GM18507 (cell line): ENCODE measurements around the gene CKAP2L.

Source experiments
- DNase-seq: peaks from one replicate; pipeline ENCODE4 v3.0.0; 2011; ENCODE audit warnings: low read depth; ENCODE audit not compliant: insufficient read length; ENCODE audit errors: extremely low spot score
- FAIRE-seq: peaks from 2 replicates; lab custom pipeline; 2011; peaks lifted over from hg19 to GRCh38; lab: Jason Lieb, UNC

Gene CKAP2L, protein sequence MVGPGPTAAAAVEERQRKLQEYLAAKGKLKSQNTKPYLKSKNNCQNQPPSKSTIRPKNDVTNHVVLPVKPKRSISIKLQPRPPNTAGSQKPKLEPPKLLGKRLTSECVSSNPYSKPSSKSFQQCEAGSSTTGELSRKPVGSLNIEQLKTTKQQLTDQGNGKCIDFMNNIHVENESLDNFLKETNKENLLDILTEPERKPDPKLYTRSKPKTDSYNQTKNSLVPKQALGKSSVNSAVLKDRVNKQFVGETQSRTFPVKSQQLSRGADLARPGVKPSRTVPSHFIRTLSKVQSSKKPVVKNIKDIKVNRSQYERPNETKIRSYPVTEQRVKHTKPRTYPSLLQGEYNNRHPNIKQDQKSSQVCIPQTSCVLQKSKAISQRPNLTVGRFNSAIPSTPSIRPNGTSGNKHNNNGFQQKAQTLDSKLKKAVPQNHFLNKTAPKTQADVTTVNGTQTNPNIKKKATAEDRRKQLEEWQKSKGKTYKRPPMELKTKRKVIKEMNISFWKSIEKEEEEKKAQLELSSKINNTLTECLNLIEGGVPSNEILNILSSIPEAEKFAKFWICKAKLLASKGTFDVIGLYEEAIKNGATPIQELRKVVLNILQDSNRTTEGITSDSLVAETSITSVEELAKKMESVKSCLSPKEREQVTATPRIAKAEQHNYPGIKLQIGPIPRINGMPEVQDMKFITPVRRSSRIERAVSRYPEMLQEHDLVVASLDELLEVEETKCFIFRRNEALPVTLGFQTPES

GRCh38 chr2:112764071-112765044 lies at the start of gene CKAP2L:
Gene CKAP2L, minus strand, starts transcription at chr2:112764609. Its CDS starts 11 bp downstream, at chr2:112764598.
- DNase-seq, result peak; percentile 95
- peak; percentile 97 for FAIRE-seq

DNA sequence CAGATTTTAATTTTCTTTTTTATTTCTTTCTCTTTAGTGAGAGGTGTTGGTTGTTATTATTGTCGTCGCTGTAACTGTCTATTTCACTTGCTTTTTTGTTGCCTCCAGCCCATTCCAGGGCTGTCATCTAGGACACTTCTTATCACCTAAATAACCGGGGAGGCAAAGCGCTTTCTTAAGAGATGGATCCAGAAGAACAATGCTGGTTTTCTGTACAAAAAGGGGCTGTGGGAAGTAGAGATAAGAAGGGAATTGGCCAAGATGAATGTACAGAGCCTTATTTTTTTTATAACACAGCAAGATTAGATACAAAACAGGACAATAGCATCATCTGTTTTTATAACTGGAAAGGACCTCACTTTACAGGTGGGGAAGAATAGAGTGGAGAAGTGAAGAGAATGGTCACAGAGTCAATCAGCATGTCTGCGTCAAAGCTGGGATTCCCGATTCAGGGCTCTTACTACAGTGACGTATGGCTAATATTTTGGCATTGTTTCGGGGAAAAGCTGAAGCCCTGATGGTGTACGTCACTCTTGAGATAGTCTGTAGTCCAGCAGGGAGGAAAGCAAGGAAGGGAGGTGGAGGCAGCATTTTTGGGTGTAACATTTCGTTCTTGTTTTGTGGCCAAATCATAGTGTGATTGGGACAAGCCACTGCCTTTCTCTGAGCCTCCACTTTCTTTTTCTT lies 49.0 kb upstream of the CKAP2L start:
- no peak for DNase-seq
- no peak for FAIRE-seq

- DNase-seq (no peak), FAIRE-seq (peak; percentile 41)
Observed at GRCh38 chr2:112812318-112813267, 48.2 kb upstream of the CKAP2L start.

DNA sequence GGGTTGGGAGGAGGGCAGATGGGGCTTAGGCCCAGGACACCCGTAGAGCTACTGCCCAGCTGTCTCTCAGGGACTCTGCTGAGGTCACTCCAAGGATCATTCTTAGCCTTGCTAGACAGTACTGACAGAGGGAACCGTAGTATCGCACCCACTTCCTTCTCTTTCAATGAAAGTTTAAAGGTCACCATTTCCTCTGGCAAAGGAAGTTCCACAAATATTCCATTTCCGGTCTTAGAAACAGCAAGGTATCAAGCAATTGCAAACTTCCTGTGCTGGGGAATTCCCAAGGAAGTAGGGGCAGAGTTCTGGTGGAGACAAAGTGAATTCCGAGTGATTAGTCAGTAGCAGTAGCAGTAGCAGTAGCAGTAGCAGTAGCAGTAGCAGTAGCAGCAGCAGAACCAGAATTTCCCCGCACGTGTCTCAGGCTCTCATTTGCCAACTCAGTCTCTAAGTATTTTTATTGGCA lies 47.5 kb upstream of the CKAP2L start:
- DNase-seq (no peak), FAIRE-seq (peak; percentile 59)

GRCh38 chr2:112811276-112811831 lies 46.9 kb upstream of the CKAP2L start:
- no peak for FAIRE-seq
- DNase-seq, result no peak

DNA sequence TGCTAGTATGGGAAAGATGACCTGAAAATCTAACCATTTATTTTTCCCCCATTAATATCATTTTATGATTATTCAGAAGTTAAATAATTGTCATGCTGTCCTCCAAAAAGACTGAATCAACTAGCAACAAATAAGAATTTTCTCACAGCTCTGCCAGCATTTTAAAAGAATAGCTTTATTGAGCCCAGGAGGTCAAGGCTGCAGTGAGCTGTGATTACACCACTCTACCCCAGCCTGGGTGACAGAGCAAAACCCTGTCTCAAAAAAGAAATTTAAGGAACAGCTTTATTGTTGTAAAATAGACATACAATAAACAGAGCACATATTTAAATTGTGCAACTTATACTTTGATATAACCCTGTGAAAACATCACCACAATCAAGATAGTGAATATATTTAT lies 44.7 kb upstream of the CKAP2L start:
- FAIRE-seq (no peak), DNase-seq (no peak)

DNA sequence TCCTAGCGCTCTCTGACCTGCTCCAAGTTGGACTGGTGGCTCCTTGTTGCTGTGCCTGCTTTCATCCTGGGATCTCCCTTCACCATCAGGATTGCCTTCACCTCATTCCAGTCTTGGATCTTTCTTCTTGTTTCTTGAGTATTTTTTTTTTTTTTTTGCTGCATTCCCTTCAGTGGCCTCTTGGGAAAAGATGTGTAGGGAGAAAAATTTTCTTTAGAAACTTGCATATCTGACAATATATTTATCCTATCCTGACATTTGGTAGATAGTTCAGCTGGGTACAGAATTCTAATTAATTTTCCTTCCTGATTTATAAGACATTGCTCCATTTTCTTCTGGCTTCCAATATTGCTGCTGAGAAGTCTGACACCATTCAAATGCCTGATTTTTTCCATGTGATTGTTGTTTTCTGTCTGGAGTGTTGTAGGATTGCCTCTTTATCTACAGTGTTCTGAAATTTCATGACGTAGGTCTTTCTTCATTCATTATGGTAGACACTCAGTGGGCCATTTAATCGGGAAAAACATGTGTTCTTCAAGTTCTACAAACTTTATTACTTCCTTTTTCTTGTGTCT lies 42.9 kb upstream of the CKAP2L start:
- FAIRE-seq (no peak), DNase-seq (no peak)

DNA sequence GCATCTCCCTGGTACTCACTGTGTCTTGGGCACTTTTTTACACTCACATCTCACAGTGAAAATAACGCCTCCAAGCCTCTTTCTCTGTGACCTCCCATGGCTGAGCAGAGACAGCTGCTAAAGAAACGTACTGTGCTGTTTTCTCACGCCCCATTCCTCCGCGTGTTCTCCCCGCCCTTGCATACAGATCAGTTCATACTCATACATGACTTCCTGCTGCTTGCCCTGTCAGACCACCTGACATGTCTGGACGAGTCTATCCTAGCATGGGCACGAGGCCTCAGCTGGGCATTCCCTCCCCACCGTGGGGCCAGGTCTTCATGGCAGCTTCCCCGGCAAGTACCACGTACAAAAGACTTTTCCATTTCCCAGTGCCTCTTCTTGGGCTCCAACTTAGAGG lies 41.1 kb upstream of the CKAP2L start:
- no peak for DNase-seq
- FAIRE-seq, result peak; percentile 64

- FAIRE-seq (peak; percentile 49), DNase-seq (no peak)
Observed at GRCh38 chr2:112803691-112804521, 39.5 kb upstream of the CKAP2L start.

GRCh38 chr2:112800881-112801583 lies 36.6 kb upstream of the CKAP2L start:
- FAIRE-seq, result no peak
- DNase-seq, result no peak

DNA sequence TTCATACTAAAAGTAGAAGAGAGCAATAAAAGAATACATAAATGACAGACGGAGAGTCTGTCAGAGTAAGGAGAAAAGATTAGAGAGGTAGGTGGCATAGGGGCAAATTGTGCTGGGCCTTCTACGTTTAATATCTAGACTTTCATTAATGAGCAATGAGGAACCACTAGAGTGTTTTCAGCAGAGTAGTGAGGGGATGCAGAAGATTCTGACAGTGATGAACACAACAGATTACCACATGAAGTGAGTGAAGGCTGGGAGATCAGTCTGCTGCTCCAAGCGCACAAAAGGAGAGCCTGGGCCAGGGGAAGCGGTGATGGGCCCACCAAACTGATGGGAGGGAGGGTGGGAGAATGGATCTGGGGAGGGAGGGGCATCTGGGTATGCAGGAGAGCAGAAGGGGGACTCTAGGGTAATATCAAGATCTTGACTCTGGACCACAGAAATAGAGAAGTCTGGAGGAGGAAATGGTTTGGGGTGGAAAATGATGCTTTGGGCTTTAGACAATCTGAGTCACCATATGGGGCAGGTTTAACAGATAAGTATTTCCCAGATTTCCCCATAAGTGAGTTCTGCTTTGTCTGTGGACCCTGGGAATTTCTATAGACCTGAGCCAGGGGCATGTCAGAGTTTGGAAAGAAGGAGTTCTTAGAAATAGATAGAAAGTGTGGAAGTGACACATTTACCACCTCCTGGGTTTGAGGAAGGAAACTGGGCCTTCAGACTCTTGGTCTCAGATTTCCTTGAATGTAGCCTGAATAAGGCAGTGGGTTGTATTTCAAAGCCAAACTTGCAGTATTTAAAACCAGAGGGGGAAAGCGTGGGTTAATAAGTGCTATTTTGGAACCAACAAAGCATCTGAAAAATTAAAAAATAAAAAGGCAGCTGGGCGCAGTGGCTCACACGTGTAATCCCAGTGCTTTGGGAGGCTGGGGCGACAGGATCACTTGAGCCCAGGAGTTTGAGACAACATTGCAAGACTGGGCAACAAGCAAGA lies 34.9 kb upstream of the CKAP2L start:
- peak; percentile 12 for FAIRE-seq
- no peak for DNase-seq

GRCh38 chr2:112796486-112796885 lies 32.1 kb upstream of the CKAP2L start:
- FAIRE-seq (no peak), DNase-seq (no peak)

DNA sequence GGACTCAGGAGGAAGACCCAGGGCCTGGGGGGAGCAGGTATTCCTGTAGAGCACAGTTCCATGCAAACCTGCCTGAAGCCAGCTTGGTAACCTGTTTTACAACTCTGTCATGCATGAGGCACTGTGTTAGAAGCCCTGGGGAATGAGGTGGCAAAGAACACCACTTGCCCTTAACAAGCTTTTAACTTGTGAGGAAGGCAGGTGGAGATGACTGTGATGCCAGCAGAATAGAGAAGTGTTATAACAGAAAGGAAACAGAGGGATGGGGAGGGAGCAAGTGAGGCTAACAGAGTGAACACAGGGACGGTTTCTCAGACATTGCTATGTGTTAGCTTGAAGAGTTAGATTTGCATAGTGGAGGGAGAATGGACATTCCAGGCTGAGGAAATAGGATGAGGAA lies 31.4 kb upstream of the CKAP2L start:
- FAIRE-seq (no peak), DNase-seq (no peak)

DNA sequence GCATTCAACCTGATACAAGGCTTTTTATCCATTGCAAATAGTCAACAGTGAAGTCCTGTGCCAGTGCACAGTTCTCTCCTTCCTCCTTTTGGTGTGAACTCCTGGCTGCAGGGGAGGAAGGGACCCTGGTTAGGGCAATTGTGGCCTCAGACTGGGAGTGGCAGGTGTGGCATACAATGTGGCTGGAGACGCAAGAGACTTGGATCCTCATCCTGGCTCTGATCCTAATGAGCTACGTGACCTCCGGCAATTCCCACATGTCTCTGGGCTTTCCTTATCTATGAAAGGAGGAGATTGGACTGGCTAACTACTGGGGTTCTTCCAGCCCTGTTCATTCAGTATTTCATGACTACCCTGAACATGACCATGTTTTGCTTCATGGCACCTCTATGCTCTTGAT lies 30.4 kb upstream of the CKAP2L start:
- DNase-seq, result no peak
- no peak for FAIRE-seq
